ENCODE results near the gene TMEM45B.
"Not testable (repeated sequence)": the region's sequence is repeated elsewhere in the genome, so short reads cannot be mapped to it uniquely, and the experiment has no call there.

Gene TMEM45B

DNA sequence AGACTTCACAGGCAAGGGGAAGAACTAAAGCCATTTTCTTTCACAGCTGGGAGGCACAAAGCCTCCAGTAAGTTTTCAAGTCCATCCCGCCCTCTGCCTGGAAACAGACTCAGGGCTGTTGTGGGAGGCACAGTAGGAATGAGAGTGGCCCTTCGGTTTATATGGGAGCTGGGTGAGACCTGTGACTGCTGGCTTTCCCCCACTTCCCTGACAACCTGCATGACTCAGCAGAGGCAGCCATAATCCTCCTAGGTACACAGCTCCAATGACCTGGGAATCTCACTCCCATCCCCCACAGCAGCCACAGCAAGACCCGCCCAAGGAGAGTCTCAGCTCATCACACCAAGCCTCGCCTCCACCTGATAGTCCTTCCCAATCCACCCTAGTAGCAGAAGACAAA lies 12.1 kb upstream of the TMEM45B start:
- DNase-seq (ENCODE audit: extremely low spot score, insufficient read length, low read depth), result no peak
- no peak for FAIRE-seq

DNA sequence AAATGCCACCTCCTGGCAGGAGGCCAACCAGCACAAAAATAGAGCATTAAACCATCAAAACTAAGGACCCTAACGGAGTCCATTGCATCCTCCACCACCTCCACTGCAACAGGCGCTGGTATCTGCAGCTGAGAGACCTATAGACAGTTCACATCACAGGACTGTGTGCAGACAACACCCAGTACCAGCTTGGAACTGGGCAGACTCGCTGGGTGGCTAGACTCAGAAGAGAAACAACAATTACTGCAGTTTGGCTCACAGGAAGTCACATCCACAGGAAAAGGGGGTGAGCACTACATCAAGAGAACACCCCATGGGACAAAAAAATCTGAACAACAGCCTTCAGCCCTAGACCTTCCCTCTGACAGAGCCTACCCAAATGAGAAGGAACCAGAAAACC lies 11.6 kb upstream of the TMEM45B start:
- FAIRE-seq, result no peak

DNA sequence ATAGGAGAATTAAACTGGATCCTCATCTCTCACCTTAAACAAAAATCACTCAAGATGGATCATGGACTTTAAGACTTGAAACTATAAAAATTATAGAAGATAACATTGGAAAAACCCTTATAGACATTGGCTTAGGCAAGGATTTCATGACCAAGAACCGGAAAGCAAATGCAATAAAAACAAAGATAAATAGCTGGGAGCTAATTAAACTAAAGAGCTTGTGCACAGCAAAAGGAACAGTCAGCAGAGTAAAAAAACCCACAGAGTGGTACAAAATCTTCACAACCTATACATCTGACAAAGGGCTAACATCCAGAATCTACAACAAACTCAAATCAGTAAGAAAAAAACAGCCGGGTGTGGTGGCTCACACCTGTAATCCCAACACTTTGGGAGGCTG lies 7.4 kb upstream of the TMEM45B start:
- FAIRE-seq; DNase-seq (ENCODE audit: extremely low spot score, insufficient read length, low read depth): not testable (repeated sequence)

More for the DNA sequence above, 11.6 kb upstream of the TMEM45B start:
- no peak for DNase-seq (ENCODE audit: extremely low spot score, insufficient read length, low read depth)

DNA sequence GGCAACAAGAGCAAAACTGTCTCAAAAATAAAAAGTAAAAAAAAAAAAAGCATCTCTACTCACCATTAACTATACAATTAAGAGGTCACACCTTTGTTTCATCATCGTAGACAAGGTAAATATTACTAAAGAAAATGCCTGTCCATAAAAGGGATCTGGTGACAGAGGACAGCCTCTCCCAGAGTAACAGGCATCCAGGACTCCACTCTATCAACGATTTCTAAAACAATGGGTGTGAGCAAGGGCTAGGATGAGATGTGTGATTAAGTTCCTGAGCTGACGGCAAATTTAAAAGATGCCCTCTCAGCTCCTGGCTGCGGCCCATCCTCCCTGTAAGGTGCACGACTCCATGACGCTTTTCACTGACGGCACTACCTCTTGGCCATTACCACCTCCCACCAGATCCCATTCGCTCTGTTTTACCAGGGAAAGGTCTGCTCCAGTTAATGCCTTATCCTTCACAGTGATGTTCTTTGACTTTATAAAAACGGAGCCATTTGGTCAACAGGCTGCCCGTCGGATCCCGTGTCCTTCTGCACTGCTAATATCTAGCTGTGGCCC lies 2.3 kb upstream of the TMEM45B start:
- DNase-seq (ENCODE audit: extremely low spot score, insufficient read length, low read depth) (no peak), FAIRE-seq (no peak)

DNA sequence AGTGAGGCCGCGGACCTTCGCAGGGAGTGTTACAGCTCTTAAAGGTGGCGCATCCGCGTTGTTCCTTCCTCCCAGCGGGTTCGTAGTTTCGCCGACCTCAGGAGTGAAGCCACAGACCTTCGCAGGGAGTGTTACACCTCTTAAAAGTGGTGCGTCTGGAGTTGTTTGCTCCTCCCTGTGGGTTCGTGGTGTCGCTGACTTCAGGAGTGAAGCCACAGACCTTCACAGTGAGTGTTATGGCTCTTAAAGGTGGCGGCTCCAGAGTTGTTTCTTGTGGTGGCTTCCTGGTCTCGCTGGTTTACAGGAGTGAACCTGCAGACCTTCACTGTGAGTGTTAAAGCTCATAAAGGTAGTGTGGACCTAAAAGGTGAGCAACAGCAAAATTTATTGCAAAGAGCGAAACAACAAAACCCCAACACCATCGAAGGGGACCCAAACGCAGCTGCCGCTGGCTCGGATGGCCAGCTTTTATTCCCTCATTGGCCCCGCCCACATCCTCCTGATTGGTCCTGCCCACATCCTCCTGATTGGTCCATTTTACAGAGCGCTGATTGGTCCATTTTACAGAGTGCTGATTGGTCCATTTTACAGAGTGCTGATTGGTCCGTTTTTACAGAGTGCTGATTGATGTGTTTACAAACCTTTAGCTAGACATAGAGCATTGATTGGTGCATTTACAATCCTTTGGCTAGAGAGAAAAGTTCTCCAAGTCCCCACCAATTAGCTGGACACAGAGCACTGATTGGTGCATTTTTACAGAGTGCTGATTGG lies 1.2 kb upstream of the TMEM45B start:
- FAIRE-seq (no peak), DNase-seq (ENCODE audit: extremely low spot score, insufficient read length, low read depth) (no peak)

DNA sequence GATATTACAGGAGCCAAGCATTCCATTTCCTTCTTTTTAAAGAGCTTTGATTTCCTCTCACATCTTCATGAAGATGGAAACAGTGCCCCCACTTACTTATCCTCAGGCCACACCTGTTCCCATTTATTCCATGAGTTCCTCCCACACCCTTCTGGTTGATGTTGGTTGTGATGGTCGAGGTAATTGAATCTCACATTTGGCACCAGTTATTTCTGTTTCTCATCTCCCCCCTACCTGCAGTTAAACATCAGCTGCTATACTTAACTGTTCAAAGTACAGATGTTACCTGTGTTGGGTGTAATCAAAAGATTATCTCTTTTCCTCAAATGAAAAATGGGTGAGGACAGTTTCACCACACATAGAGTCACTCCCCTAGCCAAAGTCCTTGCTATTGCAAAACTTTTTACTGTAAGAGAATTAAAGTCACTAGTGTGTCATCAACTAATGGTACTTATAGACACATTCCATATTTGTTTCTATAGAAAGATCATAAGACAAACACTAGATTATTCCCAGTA lies 1.9 kb downstream of the TMEM45B start:
- DNase-seq (ENCODE audit: extremely low spot score, insufficient read length, low read depth) (no peak), FAIRE-seq (no peak)

DNA sequence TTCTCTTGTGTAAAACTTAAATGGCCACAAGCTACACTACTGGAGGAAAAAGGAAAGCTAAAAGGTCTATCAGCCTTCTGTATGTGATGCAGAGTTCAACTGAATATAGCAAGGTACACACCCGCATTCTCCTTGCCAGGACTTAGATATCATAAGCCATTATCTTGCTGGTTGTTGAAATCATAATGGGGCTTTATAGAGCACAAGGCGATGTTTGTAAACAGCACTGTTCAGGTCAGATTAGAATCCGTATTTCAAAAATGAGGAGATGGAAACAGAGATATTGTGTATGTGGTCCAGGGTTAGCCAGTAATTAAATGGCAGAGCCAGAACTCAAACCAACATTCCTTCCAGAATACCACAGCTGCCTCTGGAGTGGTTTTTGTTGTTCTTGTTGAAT lies 2.6 kb downstream of the TMEM45B start:
- not testable (repeated sequence) for FAIRE-seq; DNase-seq (ENCODE audit: extremely low spot score, insufficient read length, low read depth)

DNA sequence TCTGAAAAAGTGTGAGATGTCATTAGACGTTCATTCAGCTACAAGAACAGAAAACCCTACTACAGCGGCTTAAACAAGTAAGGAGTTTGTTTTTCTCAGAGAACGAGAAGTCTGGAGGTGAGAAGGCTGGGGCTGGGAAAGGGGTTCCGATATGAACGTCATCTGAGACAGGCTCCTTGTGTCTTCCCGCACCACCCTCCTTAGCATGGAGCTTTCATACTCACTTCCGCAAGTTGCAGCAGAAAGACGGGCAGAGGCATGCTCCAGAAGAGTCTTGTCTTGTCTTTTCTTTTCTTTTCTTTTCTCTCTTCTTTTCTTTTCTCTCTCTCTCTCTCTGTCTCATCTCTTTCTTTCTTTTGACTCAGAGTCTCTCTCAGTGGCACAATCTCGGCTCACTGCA lies 3.6 kb downstream of the TMEM45B start:
- DNase-seq (ENCODE audit: extremely low spot score, insufficient read length, low read depth), result no peak
- no peak for FAIRE-seq

DNA sequence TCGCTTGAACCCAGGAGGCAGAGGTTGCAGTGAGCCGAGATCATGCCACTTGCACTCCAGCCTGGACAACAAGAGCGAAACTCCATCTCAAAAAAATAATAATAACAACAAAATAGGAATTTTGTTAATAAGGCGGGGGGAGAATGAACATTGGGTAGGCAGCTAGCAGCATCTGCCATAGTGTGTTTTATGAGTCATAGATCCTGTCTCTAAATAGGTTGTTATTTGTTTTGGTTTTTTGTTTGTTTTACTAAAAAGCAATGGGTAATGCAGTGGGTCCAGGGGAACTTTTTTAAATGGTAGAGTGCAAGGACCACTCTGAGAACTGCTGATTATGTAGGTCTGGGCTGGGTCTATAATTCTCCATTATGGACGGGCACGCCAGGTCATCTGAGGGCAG lies 4.6 kb downstream of the TMEM45B start:
- DNase-seq (ENCODE audit: extremely low spot score, insufficient read length, low read depth); FAIRE-seq: not testable (repeated sequence)

DNA sequence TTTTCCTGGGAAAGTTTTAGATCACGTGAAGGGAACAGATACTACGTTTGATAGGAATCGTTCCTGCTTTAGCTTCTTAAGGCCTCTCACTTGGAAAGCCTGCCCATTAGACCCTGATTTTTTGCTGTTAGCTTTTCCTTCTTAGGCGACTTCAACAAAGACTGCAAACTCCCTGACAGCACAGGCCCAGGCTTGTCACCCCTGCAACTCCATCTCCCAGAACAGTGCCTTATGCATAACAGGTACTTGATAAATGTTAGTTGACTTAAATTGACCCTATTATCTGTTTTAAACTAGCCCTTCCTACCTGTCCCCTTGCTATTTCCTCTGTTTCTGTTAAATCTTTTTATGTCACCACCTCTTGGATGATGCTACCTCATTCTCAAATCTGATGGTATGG lies 7.6 kb downstream of the TMEM45B start:
- DNase-seq (ENCODE audit: extremely low spot score, insufficient read length, low read depth); FAIRE-seq: not testable (repeated sequence)

DNA sequence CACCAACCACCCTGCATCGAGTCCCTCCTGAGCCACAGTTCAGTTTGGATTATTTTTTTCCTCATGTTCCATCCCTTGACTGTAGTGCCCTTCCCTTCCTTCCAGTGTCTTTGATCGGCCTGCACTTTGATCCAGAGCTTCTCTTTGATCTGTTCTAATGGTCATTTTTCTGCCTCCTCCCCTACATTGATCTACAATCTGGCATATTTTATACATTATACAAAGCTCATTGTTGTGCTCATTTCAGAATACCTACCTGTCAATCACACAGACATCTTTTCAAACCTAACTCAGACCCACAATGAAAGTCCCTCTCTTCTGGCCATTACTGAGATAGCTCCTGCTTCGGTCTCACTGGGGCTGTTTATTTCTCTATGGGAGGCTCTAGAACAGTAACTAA lies 8.2 kb downstream of the TMEM45B start:
- DNase-seq (ENCODE audit: extremely low spot score, insufficient read length, low read depth), result not testable (repeated sequence)

DNA sequence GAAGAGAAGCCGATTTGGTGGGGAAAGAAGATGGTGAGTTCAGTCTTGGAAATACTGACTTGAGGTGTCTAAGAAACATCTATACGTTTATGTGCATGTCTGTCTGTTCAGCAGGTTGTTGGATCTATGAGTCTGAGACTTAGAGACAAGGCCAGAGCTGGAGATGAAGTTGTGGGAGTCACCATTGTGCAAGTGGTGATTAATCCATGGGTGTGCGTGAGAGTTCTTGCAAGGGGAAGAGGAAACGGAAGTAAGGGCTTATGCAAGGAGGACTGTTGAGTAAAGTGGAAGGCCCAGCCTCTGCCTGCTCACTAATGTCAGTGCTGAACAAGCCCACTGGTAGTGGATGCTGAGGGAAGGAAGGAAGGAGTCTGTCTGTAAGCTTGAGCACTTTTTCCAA lies 9.7 kb downstream of the TMEM45B start:
- no peak for FAIRE-seq
- DNase-seq (ENCODE audit: extremely low spot score, insufficient read length, low read depth), result no peak

More for the DNA sequence above, 8.2 kb downstream of the TMEM45B start:
- not testable (repeated sequence) for FAIRE-seq

DNA sequence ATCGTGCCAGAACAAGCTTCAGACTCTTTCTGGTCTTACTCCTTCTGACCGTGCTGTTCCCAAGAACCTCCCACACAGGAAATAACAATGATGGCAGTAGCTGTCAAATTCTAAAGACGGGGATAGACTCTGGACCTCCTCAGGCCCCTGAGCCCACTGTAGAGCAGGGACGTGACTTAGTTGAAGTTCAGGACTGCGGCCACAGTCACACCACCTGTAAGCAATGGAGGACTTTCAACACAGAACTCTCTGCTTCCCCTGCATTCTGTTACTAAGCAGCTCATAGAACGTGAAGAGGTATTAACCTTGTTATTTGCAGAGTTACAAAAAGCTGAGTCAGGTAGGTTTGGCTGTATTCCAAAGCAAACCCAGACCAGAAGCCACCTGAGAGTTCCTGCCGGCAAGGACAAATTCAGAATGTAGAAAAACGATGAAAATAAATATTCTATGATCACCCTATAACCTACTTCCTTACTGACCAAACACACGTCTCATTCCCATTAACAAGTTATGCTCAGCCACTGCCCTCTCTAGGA lies 12.7 kb downstream of the TMEM45B start:
- FAIRE-seq (no peak), DNase-seq (ENCODE audit: extremely low spot score, insufficient read length, low read depth) (no peak)

DNA sequence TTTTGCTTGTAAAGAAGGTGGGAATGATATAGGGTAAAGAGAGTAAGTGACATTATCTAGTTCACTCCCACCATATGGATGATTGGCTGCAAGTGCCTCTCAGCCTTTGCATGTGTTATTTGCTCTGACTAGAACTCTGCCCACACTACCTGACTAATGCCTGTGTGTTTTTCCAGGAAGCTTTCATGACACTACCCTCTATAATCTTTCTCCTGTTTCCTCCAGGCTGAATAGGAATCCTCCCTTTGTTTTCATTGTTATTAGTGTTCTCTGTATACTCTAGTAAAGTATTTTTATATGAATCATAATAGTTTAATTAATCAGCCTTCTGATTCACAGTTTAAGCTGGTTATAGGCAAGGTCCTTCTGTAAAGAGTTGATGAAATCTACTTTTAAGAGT lies 13.8 kb downstream of the TMEM45B start:
- not testable (repeated sequence) for FAIRE-seq; DNase-seq (ENCODE audit: extremely low spot score, insufficient read length, low read depth)

DNA sequence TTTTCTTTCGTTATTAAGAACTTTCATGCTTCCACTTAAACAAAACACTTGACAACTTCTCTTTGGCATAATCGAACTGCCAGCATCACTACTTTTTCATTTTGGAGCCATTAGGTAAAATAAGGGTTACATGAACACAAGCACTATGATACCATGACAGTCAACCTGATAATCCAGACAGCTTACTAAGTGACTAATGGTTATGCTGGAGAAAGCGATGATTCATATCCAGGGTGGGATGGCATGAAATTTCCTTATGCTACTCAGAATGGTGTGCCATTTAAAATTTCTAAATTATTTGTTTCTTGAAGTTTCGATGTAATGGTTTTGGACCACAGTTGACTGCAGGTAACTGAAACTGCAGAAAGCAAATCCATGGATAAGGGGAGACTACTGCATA lies 15.6 kb downstream of the TMEM45B start:
- FAIRE-seq, result not testable (repeated sequence)

DNA sequence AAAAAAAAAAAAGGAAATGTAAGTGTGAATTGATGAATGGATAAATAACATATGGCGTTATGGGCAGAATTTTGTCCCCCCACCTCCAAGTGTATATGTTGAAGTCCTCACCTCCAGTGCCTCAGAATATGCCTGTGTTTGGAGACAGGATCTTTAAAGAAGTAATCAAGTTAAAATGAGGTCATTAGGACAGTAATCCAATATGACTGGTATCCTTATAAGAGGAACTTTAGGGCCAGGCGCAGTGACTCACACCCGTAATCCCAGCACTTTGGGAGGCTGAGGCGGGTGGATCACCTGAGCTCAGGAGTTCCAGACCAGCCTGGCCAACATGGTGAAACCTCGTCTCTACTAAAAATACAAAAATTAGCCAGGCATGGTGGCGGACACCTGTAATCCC lies 17.6 kb downstream of the TMEM45B start:
- DNase-seq (ENCODE audit: extremely low spot score, insufficient read length, low read depth); FAIRE-seq: not testable (repeated sequence)

More for the DNA sequence above, 15.6 kb downstream of the TMEM45B start:
- not testable (repeated sequence) for DNase-seq (ENCODE audit: extremely low spot score, insufficient read length, low read depth)

DNA sequence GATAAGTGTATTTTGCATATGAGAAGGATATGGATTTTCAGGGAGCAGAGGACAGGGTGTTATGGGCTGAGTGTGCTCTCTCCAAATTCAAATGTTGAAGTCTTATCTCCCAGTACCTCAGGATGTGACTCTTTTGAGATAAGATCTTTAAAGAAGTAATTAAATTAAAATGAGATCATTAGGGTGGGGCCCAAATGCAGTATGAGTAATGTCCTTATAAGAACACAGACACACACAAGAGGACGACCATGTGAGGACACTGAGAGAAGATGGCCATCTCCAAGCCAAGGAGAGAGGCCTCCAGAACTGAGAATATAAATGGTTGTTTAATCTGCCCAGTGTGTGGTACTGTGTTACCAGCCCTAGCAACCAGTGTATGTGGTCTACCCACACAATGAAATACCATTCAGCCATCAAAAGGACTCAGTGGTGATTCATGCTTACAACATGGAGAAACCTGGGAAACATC lies 20.8 kb downstream of the TMEM45B start:
- DNase-seq (ENCODE audit: extremely low spot score, insufficient read length, low read depth); FAIRE-seq: not testable (repeated sequence)

DNA sequence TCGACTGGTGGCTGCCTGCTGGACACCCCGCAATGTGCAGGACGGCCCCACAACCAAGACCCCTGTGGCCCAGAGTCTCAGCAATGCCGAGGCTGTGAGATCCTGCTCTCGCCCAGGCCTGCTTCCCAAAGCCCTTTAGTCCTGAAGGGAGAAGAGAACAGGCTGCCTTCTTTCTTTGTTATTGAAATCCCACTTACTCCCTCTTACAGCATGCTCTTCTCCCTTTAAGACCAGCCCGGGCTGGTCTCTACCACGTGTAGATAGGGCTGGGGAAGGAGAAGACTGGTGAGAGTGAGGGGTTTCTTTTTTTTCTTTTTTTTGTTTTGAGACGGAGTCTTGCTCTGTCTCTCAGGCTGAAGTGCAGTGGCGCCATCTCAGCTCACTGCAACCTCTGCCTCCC lies 21.3 kb downstream of the TMEM45B start:
- DNase-seq (ENCODE audit: extremely low spot score, insufficient read length, low read depth) (no peak), FAIRE-seq (no peak)

DNA sequence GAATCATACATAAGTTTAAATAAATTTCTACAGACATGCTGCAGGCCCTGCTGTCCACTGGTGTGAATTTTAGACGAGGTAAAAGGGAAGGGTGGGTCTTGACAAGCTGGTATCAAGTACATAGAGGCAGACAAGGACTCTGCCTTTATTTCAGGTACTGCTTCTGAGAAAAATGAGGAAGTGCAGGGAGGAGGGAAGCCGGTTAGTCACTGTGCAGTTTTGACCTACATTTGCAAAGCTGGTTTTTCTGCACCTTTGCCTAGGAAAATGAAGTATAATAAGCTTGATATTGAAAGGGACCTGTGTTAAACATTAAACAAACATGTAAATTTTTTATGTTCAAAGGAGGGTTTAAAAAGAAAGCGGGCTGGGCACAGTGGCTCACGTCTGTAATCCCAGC lies 24.6 kb downstream of the TMEM45B start:
- no peak for FAIRE-seq
- DNase-seq (ENCODE audit: extremely low spot score, insufficient read length, low read depth), result no peak

DNA sequence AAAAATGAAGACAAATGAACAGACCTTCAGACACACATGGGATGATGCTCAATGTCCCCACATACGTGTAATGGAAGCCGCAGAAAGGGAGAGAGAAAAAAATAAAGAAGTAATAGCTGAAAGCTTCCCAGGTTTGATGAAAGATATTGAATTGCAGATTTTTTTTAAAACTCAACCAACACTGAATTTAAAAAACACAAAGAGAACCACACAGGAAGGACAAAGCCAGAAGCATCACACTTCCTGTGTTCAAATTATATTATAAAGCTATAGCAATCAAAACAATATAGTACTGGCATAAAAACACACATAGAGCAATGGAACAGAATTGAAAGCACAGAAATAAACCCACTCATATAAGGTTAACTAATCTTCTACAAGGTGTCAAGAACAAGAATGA lies 26.5 kb downstream of the TMEM45B start:
- FAIRE-seq (no peak), DNase-seq (ENCODE audit: extremely low spot score, insufficient read length, low read depth) (no peak)
